B cell (primary cell): ENCODE results near the gene LZTS2. TPM values are rescaled to one million over a fixed set of nuclear protein-coding genes. Genes with fewer than 3 reads are reported as not detected.

Experiments used
- ATAC-seq: fragments of 200-7000 bp; cut with Tn5 transposase; one replicate; pipeline ENCODE4 v1.10.0; 2021; ENCODE audit warnings: low read depth, mild to moderate bottlenecking, moderate number of reproducible peaks, moderate library complexity
- CTCF ChIA-PET: fragments of 350-600 bp; sonication (Branson Sonifier 250); formaldehyde crosslinking; loops from one replicate; lab custom pipeline; 2021; ENCODE audit warnings: antibody characterized with exemption, inconsistent platforms; lab: Charles Lee
- POLR2A ChIA-PET: fragments of 350-600 bp; sonication (Branson Sonifier 250); formaldehyde crosslinking; loops from one replicate; lab custom pipeline; 2021; ENCODE audit warnings: antibody characterized with exemption; lab: Charles Lee
- DNase-seq: peaks from one replicate; pipeline ENCODE4 v3.0.0; 2013
- H2AFZ ChIP-seq: 2 replicates; pipeline ENCODE4 v1.6.1; 2012; ENCODE audit warnings: mild to moderate bottlenecking, low read depth, low read length; ENCODE audit not compliant: insufficient read depth, poor library complexity, severe bottlenecking
- H3K27ac ChIP-seq, 2 donors: 1 replicate in 1 of 2; 2 replicates in 1 of 2; pipeline ENCODE4 v1.5.1; 2012 to 2013; ENCODE audit warnings: low read length in 2 of 2, mild to moderate bottlenecking in 2 of 2, moderate library complexity in 1 of 2
- H3K27me3 ChIP-seq, 4 experiments: fragments of 200-600 bp in 1 of 4; sonication (generic) in 1 of 4; replicated peaks in 1 of 4; 1 replicate in 2 of 4; 2 replicates in 2 of 4; pipeline versions ENCODE4 v1.6.1 to v1.7.0; 2013 to 2016; ENCODE audit warnings: low read length in 3 of 4, mild to moderate bottlenecking in 2 of 4, mixed read lengths in 1 of 4, moderate library complexity in 1 of 4; ENCODE audit not compliant: insufficient read depth in 4 of 4, control insufficient read depth in 3 of 4; ENCODE audit errors: control extremely low read depth in 1 of 4
- H3K36me3 ChIP-seq, 2 experiments: replicated peaks in 1 of 2; 1 replicate in 1 of 2; 2 replicates in 1 of 2; pipeline versions ENCODE4 v1.6.1 to v1.7.1; 2013; ENCODE audit warnings: low read length in 1 of 2; ENCODE audit not compliant: insufficient read depth in 2 of 2, control insufficient read depth in 1 of 2; ENCODE audit errors: control extremely low read depth in 1 of 2, extremely low read depth in 1 of 2
- H3K4me1 ChIP-seq, 2 donors: fragments of 200-600 bp in 1 of 2; sonication (generic) in 1 of 2; 1 replicate in 1 of 2; 2 replicates in 1 of 2; pipeline versions ENCODE4 v1.5.1 to v1.6.1; 2013 to 2017; ENCODE audit warnings: low read length in 2 of 2; ENCODE audit not compliant: control insufficient read depth in 2 of 2, insufficient read depth in 2 of 2
- H3K4me2 ChIP-seq: replicated peaks from 2 replicates; pipeline ENCODE3; 2012; ENCODE audit warnings: mild to moderate bottlenecking, low read depth, low read length; ENCODE audit not compliant: poor library complexity, severe bottlenecking
- H3K4me3 ChIP-seq, 5 experiments: fragments of 200-600 bp in 1 of 5; sonication (generic) in 1 of 5; 1 replicate in 3 of 5; 2 replicates in 2 of 5; pipeline versions ENCODE4 v1.5.1 to v1.7.0; 2011 to 2016; ENCODE audit warnings: low read length in 4 of 5, mild to moderate bottlenecking in 4 of 5, low read depth in 2 of 5, control low read depth in 1 of 5, moderate library complexity in 1 of 5; ENCODE audit not compliant: insufficient read depth in 1 of 5; ENCODE audit errors: control extremely low read depth in 1 of 5, extremely low read depth in 1 of 5
- H3K79me2 ChIP-seq: fragments of 200-600 bp; sonication (generic); one replicate; pipeline ENCODE4 v1.6.0; 2016; ENCODE audit warnings: low read length; ENCODE audit not compliant: control insufficient read depth, insufficient read depth
- H3K9ac ChIP-seq: fragments of 200-600 bp; sonication (generic); 2 replicates; pipeline ENCODE4 v1.6.1; 2017; ENCODE audit warnings: mild to moderate bottlenecking, low read length, moderate library complexity
- H3K9me3 ChIP-seq, 3 donors: one replicate each; pipeline versions ENCODE4 v1.6.1 to v1.7.1; 2013; ENCODE audit warnings: low read length in 2 of 3; ENCODE audit not compliant: control insufficient read depth in 2 of 3, insufficient read depth in 1 of 3; ENCODE audit errors: control extremely low read depth in 1 of 3
- H4K20me1 ChIP-seq: 2 replicates; pipeline ENCODE4 v1.6.0; 2012; ENCODE audit warnings: mild to moderate bottlenecking, low read length; ENCODE audit not compliant: insufficient read depth, control insufficient read depth, poor library complexity, severe bottlenecking
- H3K27ac Mint-ChIP-seq: one replicate; pipeline ENCODE4 v1.8.0; 2021; ENCODE audit warnings: mixed read lengths
- H3K27me3 Mint-ChIP-seq: one replicate; pipeline ENCODE4 v1.8.0; 2021; ENCODE audit warnings: mixed read lengths
- H3K4me1 Mint-ChIP-seq: one replicate; pipeline ENCODE4 v1.8.0; 2021; ENCODE audit warnings: mixed read lengths
- H3K4me3 Mint-ChIP-seq: one replicate; pipeline ENCODE4 v1.8.0; 2021; ENCODE audit warnings: mixed read lengths
- H3K9me3 Mint-ChIP-seq: one replicate; pipeline ENCODE4 v1.8.0; 2022; ENCODE audit warnings: mixed read lengths; ENCODE audit not compliant: insufficient read depth
- WGBS: methylation state at CpG from one replicate; pipeline ENCODE4 v1.1.5; 2013; ENCODE audit warnings: missing lambda C conversion rate; ENCODE audit not compliant: insufficient coverage; 5-methylcytosine and 5-hydroxymethylcytosine counted together
- intact Hi-C: fragments of 100-400 bp; cut with micrococcal nuclease; formaldehyde crosslinking; loops from one replicate; pipeline ENCODE4 v1.10.0; 2022
- polyA plus RNA-seq: library from polyadenylated mRNA; depleted of rRNA; stranded (reverse); fragments of >200 nt; gene quantifications from 2 replicates; pipeline ENCODE4 v1.2.3, GENCODE V29; 2012
- total RNA-seq, 2 donors: library from RNA; stranded (reverse); fragments of 120-200 nt in 1 of 2; gene quantifications; 1 replicate in 1 of 2; 2 replicates in 1 of 2; pipeline versions ENCODE4 v1.2.3 to v1.2.4, GENCODE V29; 2013 to 2022
- TF ChIP-seq, protein P1 (sequence below): fragments of 200-600 bp; IDR thresholded peaks from one replicate; pipeline ENCODE4 v1.8.0; 2022; ENCODE audit warnings: antibody characterized with exemption, mild to moderate bottlenecking

LZTS2 gene
- total and polyA plus RNA-seq, 2 donors (not counting 1 experiment from before 2014, with no cell fraction given): 23.2 to 36.9 TPM

DNA sequence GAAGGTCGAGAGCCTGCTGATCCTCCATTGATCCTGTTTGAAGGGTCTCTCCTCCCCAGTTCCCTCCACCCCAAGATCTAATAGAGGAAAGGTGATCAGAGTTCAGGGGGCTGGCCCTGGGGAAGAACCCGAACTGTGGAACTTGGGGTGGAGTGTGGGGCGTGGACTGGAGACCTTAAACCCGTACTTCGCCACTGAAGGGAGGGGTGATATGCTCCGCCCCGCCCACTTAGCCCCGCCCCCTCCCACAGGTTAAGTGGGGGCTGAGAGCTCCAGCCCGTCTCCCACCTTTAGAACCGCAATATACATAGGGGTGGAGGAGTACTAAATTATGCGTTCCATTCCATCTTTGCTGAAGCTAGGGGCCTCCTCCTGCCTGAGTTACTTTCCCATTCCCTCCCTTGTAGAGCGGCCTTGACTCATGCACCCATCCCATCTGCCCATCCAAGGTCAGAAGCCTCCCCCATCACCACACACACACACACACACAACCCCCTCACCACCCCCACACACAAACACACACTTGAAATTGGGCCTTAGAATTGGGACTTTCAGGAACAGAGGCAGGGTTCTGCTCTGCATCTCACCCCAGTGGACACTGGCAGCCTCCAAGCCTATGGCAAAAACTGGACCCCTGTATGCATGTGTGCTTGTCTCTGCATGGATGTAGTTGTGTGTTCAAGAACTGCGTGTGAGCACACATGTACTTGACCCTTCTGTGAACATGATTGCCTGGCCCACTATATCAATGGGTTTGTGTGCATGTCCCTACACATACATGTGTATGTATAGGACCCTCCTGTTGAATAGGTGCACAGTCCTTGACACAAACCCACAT is 29.3 kb upstream of the LZTS2 start:
- Histone ChIP-seq H2AFZ (peak overlapping the region; percentile 84), H3K79me2 (no peaks in the 10 kb centered on the region), H3K36me3 (peaks cover 0 to 10% of the 10 kb centered on the region in 2 experiments), H3K27ac (no peak overlapping the region), H3K4me3 (peak overlapping the region in 2 of 5 experiments; percentile 51 to 60), H3K4me1 (peaks cover 13 to 17% of the 10 kb centered on the region in 2 donors), H4K20me1 (no peaks in the 10 kb centered on the region), H3K4me2 (peak overlapping the region; percentile 96), H3K27me3 (no peaks in the 10 kb centered on the region), H3K9ac (peak overlapping the region; percentile 67), H3K9me3 (no peaks in the 10 kb centered on the region)
- H3K27ac Mint-ChIP-seq: no peak overlapping the region
- H3K27me3 Mint-ChIP-seq: no peaks in the 10 kb centered on the region
- ChIA-PET POLR2A (no interaction called here), CTCF (interaction anchor here (0.7 to 3.4 kb wide), 6 partner anchors 15 to 44 kb away, joined by 3 to 25 read pairs (median 3); partner anchors contain the start of genes LZTS2, MRPL43 and TWNK)
- H3K4me3 Mint-ChIP-seq: peak overlapping the region; percentile 63
- WGBS: 50% methylated on average over 3 of the region's 13 CpGs
- intact Hi-C loops: loop anchor here (2.0 kb wide), 1 partner anchor 17 kb away; the partner anchor contains the start of genes MRPL43 and TWNK
- H3K9me3 Mint-ChIP-seq: no peaks in the 10 kb centered on the region
- DNase-seq: peak; percentile 57
- TF ChIP-seq, protein P1, sequence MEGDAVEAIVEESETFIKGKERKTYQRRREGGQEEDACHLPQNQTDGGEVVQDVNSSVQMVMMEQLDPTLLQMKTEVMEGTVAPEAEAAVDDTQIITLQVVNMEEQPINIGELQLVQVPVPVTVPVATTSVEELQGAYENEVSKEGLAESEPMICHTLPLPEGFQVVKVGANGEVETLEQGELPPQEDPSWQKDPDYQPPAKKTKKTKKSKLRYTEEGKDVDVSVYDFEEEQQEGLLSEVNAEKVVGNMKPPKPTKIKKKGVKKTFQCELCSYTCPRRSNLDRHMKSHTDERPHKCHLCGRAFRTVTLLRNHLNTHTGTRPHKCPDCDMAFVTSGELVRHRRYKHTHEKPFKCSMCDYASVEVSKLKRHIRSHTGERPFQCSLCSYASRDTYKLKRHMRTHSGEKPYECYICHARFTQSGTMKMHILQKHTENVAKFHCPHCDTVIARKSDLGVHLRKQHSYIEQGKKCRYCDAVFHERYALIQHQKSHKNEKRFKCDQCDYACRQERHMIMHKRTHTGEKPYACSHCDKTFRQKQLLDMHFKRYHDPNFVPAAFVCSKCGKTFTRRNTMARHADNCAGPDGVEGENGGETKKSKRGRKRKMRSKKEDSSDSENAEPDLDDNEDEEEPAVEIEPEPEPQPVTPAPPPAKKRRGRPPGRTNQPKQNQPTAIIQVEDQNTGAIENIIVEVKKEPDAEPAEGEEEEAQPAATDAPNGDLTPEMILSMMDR: no peak
- peak; percentile 37 for ATAC-seq
- peaks cover 16% of the 10 kb centered on the region for H3K4me1 Mint-ChIP-seq
